Measurements from ENCODE around the gene UMAD1.

Gene UMAD1

GRCh38 chr7:7764520-7765396, 124.2 kb downstream of the UMAD1 start:
- Histone ChIP-seq H3K27me3 (ENCODE audit: control insufficient read depth in 1 of 2, insufficient read depth in 1 of 2, low read length in 2 of 2) (no peaks in the 10 kb centered on the region), H3K79me1 (replicated peaks; ENCODE audit: low read length, poor library complexity, severe bottlenecking) (peaks cover 9% of the 10 kb centered on the region), H2BK12ac (ENCODE audit: low read length in 2 of 2) (no peak overlapping the region), H3K9ac (ENCODE audit: low read length) (no peak overlapping the region), H3K14ac (ENCODE audit: low read length in 2 of 2) (no peak overlapping the region), H3K18ac (ENCODE audit: low read depth in 1 of 2, low read length in 2 of 2) (no peak overlapping the region), H3K23ac (ENCODE audit: low read length in 2 of 2) (no peak overlapping the region), H2BK5ac (ENCODE audit: low read depth, low read length, poor library complexity, severe bottlenecking) (no peak overlapping the region), H3K9me3 (ENCODE audit: control insufficient read depth, low read length) (no peaks in the 10 kb centered on the region), H3K4ac (ENCODE audit: low read depth in 1 of 2, low read length in 2 of 2) (no peak overlapping the region), H2AFZ (ENCODE audit: low read depth, low read length) (no peak overlapping the region), H3K4me2 (ENCODE audit: low read length, poor library complexity, severe bottlenecking) (no peak overlapping the region), H3K4me3 (ENCODE audit: insufficient read depth in 1 of 2, low read depth in 1 of 2, low read length in 2 of 2) (no peak overlapping the region), H2BK120ac (ENCODE audit: low read depth, low read length) (no peak overlapping the region), H4K91ac (ENCODE audit: low read length) (no peak overlapping the region), H3K27ac (ENCODE audit: low read length, poor library complexity, severe bottlenecking) (no peak overlapping the region), H4K8ac (ENCODE audit: low read length) (no peak overlapping the region), H3K4me1 (ENCODE audit: control insufficient read depth, insufficient read depth, low read depth, low read length) (no peaks in the 10 kb centered on the region), H2BK15ac (ENCODE audit: low read depth, poor library complexity, severe bottlenecking) (no peak overlapping the region), H2AK5ac (ENCODE audit: low read length, severe bottlenecking) (no peak overlapping the region), H3K36me3 (ENCODE audit: control insufficient read depth in 1 of 2, insufficient read depth in 2 of 2, low read depth in 1 of 2, low read length in 2 of 2) (no peaks in the 10 kb centered on the region)
- 72% methylated on average over 2 of the region's 3 CpGs for WGBS
- DNase-seq: no peak

GRCh38 chr7:7765422-7765821, 124.9 kb downstream of the UMAD1 start:
- Histone ChIP-seq H3K9me3 (ENCODE audit: control insufficient read depth, low read length) (no peaks in the 10 kb centered on the region), H3K27ac (ENCODE audit: low read length, poor library complexity, severe bottlenecking) (no peak overlapping the region), H3K4me3 (ENCODE audit: insufficient read depth in 1 of 2, low read depth in 1 of 2, low read length in 2 of 2) (no peak overlapping the region), H3K4me1 (ENCODE audit: control insufficient read depth, insufficient read depth, low read depth, low read length) (peaks cover 2% of the 10 kb centered on the region), H2BK120ac (ENCODE audit: low read depth, low read length) (no peak overlapping the region), H2AK5ac (ENCODE audit: low read length, severe bottlenecking) (no peak overlapping the region), H3K79me1 (replicated peaks; ENCODE audit: low read length, poor library complexity, severe bottlenecking) (peaks cover 6% of the 10 kb centered on the region), H4K8ac (ENCODE audit: low read length) (no peak overlapping the region), H3K4ac (ENCODE audit: low read depth in 1 of 2, low read length in 2 of 2) (no peak overlapping the region), H3K36me3 (ENCODE audit: control insufficient read depth in 1 of 2, insufficient read depth in 2 of 2, low read depth in 1 of 2, low read length in 2 of 2) (no peaks in the 10 kb centered on the region), H3K23ac (ENCODE audit: low read length in 2 of 2) (no peak overlapping the region), H2AFZ (ENCODE audit: low read depth, low read length) (no peak overlapping the region), H3K9ac (ENCODE audit: low read length) (no peak overlapping the region), H2BK5ac (ENCODE audit: low read depth, low read length, poor library complexity, severe bottlenecking) (no peak overlapping the region), H2BK15ac (ENCODE audit: low read depth, poor library complexity, severe bottlenecking) (no peak overlapping the region), H3K14ac (ENCODE audit: low read length in 2 of 2) (no peak overlapping the region), H2BK12ac (ENCODE audit: low read length in 2 of 2) (no peak overlapping the region), H3K4me2 (ENCODE audit: low read length, poor library complexity, severe bottlenecking) (no peak overlapping the region), H4K91ac (ENCODE audit: low read length) (no peak overlapping the region), H3K18ac (ENCODE audit: low read depth in 1 of 2, low read length in 2 of 2) (no peak overlapping the region), H3K27me3 (ENCODE audit: control insufficient read depth in 1 of 2, insufficient read depth in 1 of 2, low read length in 2 of 2) (no peaks in the 10 kb centered on the region)
- no peak for DNase-seq

- Histone ChIP-seq H3K23ac (ENCODE audit: low read length in 2 of 2) (no peak overlapping the region), H3K4me2 (ENCODE audit: low read length, poor library complexity, severe bottlenecking) (no peak overlapping the region), H3K4ac (ENCODE audit: low read depth in 1 of 2, low read length in 2 of 2) (no peak overlapping the region), H2BK120ac (ENCODE audit: low read depth, low read length) (no peak overlapping the region), H2AK5ac (ENCODE audit: low read length, severe bottlenecking) (no peak overlapping the region), H3K18ac (ENCODE audit: low read depth in 1 of 2, low read length in 2 of 2) (no peak overlapping the region), H3K79me1 (replicated peaks; ENCODE audit: low read length, poor library complexity, severe bottlenecking) (peaks cover 7% of the 10 kb centered on the region), H3K14ac (ENCODE audit: low read length in 2 of 2) (no peak overlapping the region), H2BK12ac (ENCODE audit: low read length in 2 of 2) (no peak overlapping the region), H3K9me3 (ENCODE audit: control insufficient read depth, low read length) (no peaks in the 10 kb centered on the region), H2BK5ac (ENCODE audit: low read depth, low read length, poor library complexity, severe bottlenecking) (no peak overlapping the region), H4K8ac (ENCODE audit: low read length) (no peak overlapping the region), H3K9ac (ENCODE audit: low read length) (no peak overlapping the region), H2AFZ (ENCODE audit: low read depth, low read length) (no peak overlapping the region), H3K27ac (ENCODE audit: low read length, poor library complexity, severe bottlenecking) (no peak overlapping the region), H3K4me1 (ENCODE audit: control insufficient read depth, insufficient read depth, low read depth, low read length) (peaks cover 3% of the 10 kb centered on the region), H2BK15ac (ENCODE audit: low read depth, poor library complexity, severe bottlenecking) (no peak overlapping the region), H3K4me3 (ENCODE audit: insufficient read depth in 1 of 2, low read depth in 1 of 2, low read length in 2 of 2) (no peak overlapping the region), H3K36me3 (ENCODE audit: control insufficient read depth in 1 of 2, insufficient read depth in 2 of 2, low read depth in 1 of 2, low read length in 2 of 2) (no peaks in the 10 kb centered on the region), H4K91ac (ENCODE audit: low read length) (no peak overlapping the region), H3K27me3 (ENCODE audit: control insufficient read depth in 1 of 2, insufficient read depth in 1 of 2, low read length in 2 of 2) (no peaks in the 10 kb centered on the region)
- no peak for DNase-seq
These were observed 126.1 kb downstream of the UMAD1 start for GRCh38 chr7:7766671-7767070.

GRCh38 chr7:7768977-7769709, 128.6 kb downstream of the UMAD1 start:
- no peak overlapping the region for H2AFZ ChIP-seq (ENCODE audit: low read depth, low read length)
- H3K4me1 ChIP-seq (ENCODE audit: control insufficient read depth, insufficient read depth, low read depth, low read length): peaks cover 3% of the 10 kb centered on the region
- peaks cover 11% of the 10 kb centered on the region for H3K79me1 ChIP-seq (replicated peaks; ENCODE audit: low read length, poor library complexity, severe bottlenecking)
- peak overlapping the region; percentile 69 for H2BK120ac ChIP-seq (ENCODE audit: low read depth, low read length)
- H2AK5ac ChIP-seq (ENCODE audit: low read length, severe bottlenecking): no peak overlapping the region
- H3K9me3 ChIP-seq (ENCODE audit: control insufficient read depth, low read length): no peaks in the 10 kb centered on the region
- WGBS: 79% methylated on average over 5 of the region's 5 CpGs
- peak overlapping the region; percentile 89 for H4K91ac ChIP-seq (ENCODE audit: low read length)
- H4K8ac ChIP-seq (ENCODE audit: low read length): peak overlapping the region; percentile 59
- H2BK15ac ChIP-seq (ENCODE audit: low read depth, poor library complexity, severe bottlenecking): no peak overlapping the region
- peak overlapping the region; percentile 67 to 92 for H3K18ac ChIP-seq (ENCODE audit: low read depth in 1 of 2, low read length in 2 of 2)
- no peaks in the 10 kb centered on the region for H3K36me3 ChIP-seq (ENCODE audit: control insufficient read depth in 1 of 2, insufficient read depth in 2 of 2, low read depth in 1 of 2, low read length in 2 of 2)
- DNase-seq: no peak
- peak overlapping the region; percentile 93 to 97 for H2BK12ac ChIP-seq (ENCODE audit: low read length in 2 of 2)
- H3K27me3 ChIP-seq (ENCODE audit: control insufficient read depth in 1 of 2, insufficient read depth in 1 of 2, low read length in 2 of 2): no peaks in the 10 kb centered on the region
- H3K9ac ChIP-seq (ENCODE audit: low read length): no peak overlapping the region
- H2BK5ac ChIP-seq (ENCODE audit: low read depth, low read length, poor library complexity, severe bottlenecking): no peak overlapping the region
- H3K4me2 ChIP-seq (ENCODE audit: low read length, poor library complexity, severe bottlenecking): no peak overlapping the region
- no peak overlapping the region for H3K27ac ChIP-seq (ENCODE audit: low read length, poor library complexity, severe bottlenecking)
- H3K14ac ChIP-seq (ENCODE audit: low read length in 2 of 2): peak overlapping the region in 1 of 2 experiments; percentile 76
- no peak overlapping the region for H3K23ac ChIP-seq (ENCODE audit: low read length in 2 of 2)
- no peak overlapping the region for H3K4me3 ChIP-seq (ENCODE audit: insufficient read depth in 1 of 2, low read depth in 1 of 2, low read length in 2 of 2)
- peak overlapping the region; percentile 0 to 94 for H3K4ac ChIP-seq (ENCODE audit: low read depth in 1 of 2, low read length in 2 of 2)

All from mesenchymal stem cell (in vitro differentiated cells and primary cell).